H9 (cell line): ENCODE data around the gene TPX2. TPM values are rescaled to one million over a fixed set of nuclear protein-coding genes. Genes with fewer than 3 reads are reported as not detected.
A peak's percentile ranks its signal among the peaks of the same experiment; 100 is the strongest.

Experiments
- DNase-seq: peaks from one replicate; pipeline ENCODE4 v3.0.0-alpha.2; 2017
- H2AFZ ChIP-seq: one replicate; pipeline ENCODE4 v1.6.1; 2013; ENCODE audit warnings: mild to moderate bottlenecking, low read length, control low read depth, moderate library complexity
- H2AK5ac ChIP-seq: 2 replicates; pipeline ENCODE4 v1.6.1; 2013; ENCODE audit warnings: low read length, control low read depth, mixed read lengths; ENCODE audit not compliant: insufficient read length
- H2BK120ac ChIP-seq: one replicate; pipeline ENCODE4 v1.6.1; 2013; ENCODE audit warnings: low read depth, mild to moderate bottlenecking, low read length, control low read depth, inconsistent platforms; ENCODE audit not compliant: poor library complexity, severe bottlenecking
- H2BK12ac ChIP-seq: 2 replicates; pipeline ENCODE4 v1.6.1; 2013; ENCODE audit warnings: low read length, control low read depth, mixed read lengths, low read depth; ENCODE audit not compliant: insufficient read length
- H2BK15ac ChIP-seq: 2 replicates; pipeline ENCODE4 v1.6.1; 2013; ENCODE audit warnings: low read depth, low read length, control low read depth
- H2BK20ac ChIP-seq: one replicate; pipeline ENCODE4 v1.6.1; 2013; ENCODE audit warnings: low read depth, mild to moderate bottlenecking, low read length, control low read depth, inconsistent platforms; ENCODE audit not compliant: poor library complexity, severe bottlenecking
- H2BK5ac ChIP-seq: 2 replicates; pipeline ENCODE4 v1.6.1; 2013; ENCODE audit warnings: low read length, control low read depth, mixed read lengths; ENCODE audit not compliant: insufficient read length
- H3K14ac ChIP-seq: 2 replicates; pipeline ENCODE4 v1.6.1; 2013; ENCODE audit warnings: low read length, control low read depth; ENCODE audit not compliant: insufficient read depth
- H3K18ac ChIP-seq: 2 replicates; pipeline ENCODE4 v1.6.1; 2013; ENCODE audit warnings: low read depth, mild to moderate bottlenecking, mixed read lengths, low read length, control low read depth; ENCODE audit not compliant: insufficient read length
- H3K23ac ChIP-seq: 2 replicates; pipeline ENCODE4 v1.6.1; 2013; ENCODE audit warnings: low read length, control low read depth, mixed read lengths, low read depth; ENCODE audit not compliant: insufficient read length
- H3K23me2 ChIP-seq: 2 replicates; pipeline ENCODE4 v1.6.1; 2013; ENCODE audit warnings: low read depth, mild to moderate bottlenecking, mixed read lengths, low read length, control low read depth; ENCODE audit not compliant: insufficient read length, poor library complexity, severe bottlenecking
- H3K27ac ChIP-seq: 2 replicates; pipeline ENCODE4 v1.5.1; 2013; ENCODE audit warnings: low read length, control low read depth, mixed read lengths, low read depth; ENCODE audit not compliant: insufficient read length
- H3K27me3 ChIP-seq: 2 replicates; pipeline ENCODE4 v1.6.1; 2013; ENCODE audit warnings: low read length, control low read depth, inconsistent platforms; ENCODE audit not compliant: insufficient read depth
- H3K4ac ChIP-seq: 2 replicates; pipeline ENCODE4 v1.6.1; 2013; ENCODE audit warnings: low read depth, mild to moderate bottlenecking, control low read depth, inconsistent platforms, low read length, moderate library complexity
- H3K4me1 ChIP-seq: 2 replicates; pipeline ENCODE4 v1.6.1; 2013; ENCODE audit warnings: low read length, control low read depth, inconsistent platforms; ENCODE audit not compliant: insufficient read depth
- H3K4me2 ChIP-seq: 2 replicates; pipeline ENCODE4 v1.6.1; 2013; ENCODE audit warnings: low read length, control low read depth, mixed read lengths; ENCODE audit not compliant: insufficient read length, insufficient read depth
- H3K56ac ChIP-seq: 2 replicates; pipeline ENCODE4 v1.6.1; 2013; ENCODE audit warnings: low read depth, mild to moderate bottlenecking, mixed read lengths, low read length, control low read depth; ENCODE audit not compliant: insufficient read length
- H3K79me1 ChIP-seq: 2 replicates; pipeline ENCODE4 v1.6.1; 2013; ENCODE audit warnings: low read depth, mild to moderate bottlenecking, moderate library complexity, low read length, control low read depth, inconsistent platforms; ENCODE audit not compliant: insufficient read depth, poor library complexity, severe bottlenecking
- H3K79me2 ChIP-seq: 2 replicates; pipeline ENCODE4 v1.6.1; 2013; ENCODE audit warnings: low read length, control low read depth, inconsistent platforms; ENCODE audit not compliant: insufficient read depth
- H3K9ac ChIP-seq: 2 replicates; pipeline ENCODE4 v1.6.1; 2013; ENCODE audit warnings: low read length, control low read depth, mixed read lengths; ENCODE audit not compliant: insufficient read length; ENCODE audit errors: extremely low read depth
- H3K9me3 ChIP-seq: one replicate; pipeline ENCODE4 v1.6.1; 2013; ENCODE audit warnings: low read depth, low read length, inconsistent platforms; ENCODE audit not compliant: control insufficient read depth
- H3T11ph ChIP-seq: one replicate; pipeline ENCODE4 v1.6.1; 2013; ENCODE audit warnings: mild to moderate bottlenecking, low read length, control low read depth, inconsistent platforms
- H4K20me1 ChIP-seq: one replicate; pipeline ENCODE4 v1.6.1; 2013; ENCODE audit not compliant: control insufficient read depth, insufficient read length, insufficient read depth
- H4K5ac ChIP-seq: 2 replicates; pipeline ENCODE4 v1.6.1; 2013; ENCODE audit warnings: low read depth, mild to moderate bottlenecking, mixed read lengths, low read length, control low read depth; ENCODE audit not compliant: insufficient read length
- H4K8ac ChIP-seq: replicated peaks from 2 replicates; pipeline ENCODE4 v1.6.1; 2013; ENCODE audit warnings: low read length, control low read depth, mixed read lengths, low read depth; ENCODE audit not compliant: insufficient read length
- H4K91ac ChIP-seq: 2 replicates; pipeline ENCODE4 v1.6.1; 2013; ENCODE audit warnings: low read depth, mild to moderate bottlenecking, moderate library complexity, mixed read lengths, low read length, control low read depth; ENCODE audit not compliant: insufficient read length
- H3K27ac Mint-ChIP-seq, 3 experiments: 2 replicates in 2 of 3; 3 replicates in 1 of 3; pipeline ENCODE4 v1.8.0; 2020 to 2021; ENCODE audit warnings: mixed read lengths in 3 of 3, mild to moderate bottlenecking in 1 of 3, moderate library complexity in 1 of 3
- H3K27me3 Mint-ChIP-seq: 2 replicates; pipeline ENCODE4 v1.8.0; 2021; ENCODE audit warnings: low read depth, mild to moderate bottlenecking, moderate library complexity, mixed read lengths
- H3K36me3 Mint-ChIP-seq, 3 experiments: 2 replicates in 2 of 3; 3 replicates in 1 of 3; pipeline ENCODE4 v1.8.0; 2020 to 2021; ENCODE audit warnings: low read depth in 3 of 3, mixed read lengths in 3 of 3; ENCODE audit not compliant: insufficient read depth in 1 of 3
- H3K4me1 Mint-ChIP-seq, 2 experiments: 2 replicates each; pipeline ENCODE4 v1.8.0; 2020; ENCODE audit warnings: mixed read lengths in 2 of 2
- H3K4me3 Mint-ChIP-seq, 2 experiments: 2 replicates in 1 of 2; 3 replicates in 1 of 2; pipeline ENCODE4 v1.8.0; 2020 to 2021; ENCODE audit warnings: mild to moderate bottlenecking in 2 of 2, mixed read lengths in 2 of 2, moderate library complexity in 1 of 2
- H3K9me3 Mint-ChIP-seq, 2 experiments: 2 replicates in 1 of 2; 3 replicates in 1 of 2; pipeline ENCODE4 v1.8.0; 2020; ENCODE audit warnings: mild to moderate bottlenecking in 2 of 2, mixed read lengths in 2 of 2, moderate library complexity in 1 of 2
- CTCF ChIP-seq: fragments of 200-600 bp; sonication (generic); conservative IDR thresholded peaks from 3 replicates; pipeline ENCODE4 v1.8.0; 2021; ENCODE audit warnings: antibody characterized with exemption, mild to moderate bottlenecking
- WGBS: extraction: QIAGEN DNeasy Blood & Tissue Kit; methylation state at CpG from one replicate; pipeline ENCODE4 v1.1.7; 2013; ENCODE audit warnings: missing lambda C conversion rate, low lambda C conversion rate, mixed read lengths; ENCODE audit not compliant: insufficient read length; ENCODE audit errors: extremely low coverage; 5-methylcytosine and 5-hydroxymethylcytosine counted together
- total RNA-seq: library from RNA; stranded (reverse); gene quantifications from 2 replicates; pipeline ENCODE4 v1.2.1, GENCODE V29; 2021

TPX2 gene
- total RNA-seq, 1 experiment from 2014 or later, result 161 TPM

- no peak overlapping the region for H2AK5ac ChIP-seq
- no peak overlapping the region for H2BK15ac ChIP-seq
- H3K18ac ChIP-seq, result no peak overlapping the region
- H2BK12ac ChIP-seq, result no peak overlapping the region
- no peak overlapping the region for H2BK20ac ChIP-seq
- peaks cover 26% of the 10 kb centered on the region for H3K4me1 ChIP-seq
- TF ChIP-seq CTCF, result no peak
- H4K20me1 ChIP-seq, result no peaks in the 10 kb centered on the region
- Mint-ChIP-seq H3K27me3 (no peaks in the 10 kb centered on the region), H3K27ac (peak overlapping the region in 1 of 3 experiments; percentile 65; a peak in 3 of 7 replicates), H3K36me3 (peaks cover 7 to 63% (median 61%) of the 10 kb centered on the region in 3 experiments; a peak in 6 of 7 replicates), H3K4me1 (peaks cover 82 to 89% of the 10 kb centered on the region in 2 experiments), H3K4me3 (no peak overlapping the region), H3K9me3 (no peaks in the 10 kb centered on the region)
- no peak overlapping the region for H4K8ac ChIP-seq
- H3K4me2 ChIP-seq, result no peak overlapping the region
- no CpG with 5 or more reads among the region's 6 CpGs for WGBS
- no peak overlapping the region for H3K4ac ChIP-seq
- no peak overlapping the region for H2AFZ ChIP-seq
- DNase-seq, result no peak
- no peak overlapping the region for H2BK120ac ChIP-seq
- H2BK5ac ChIP-seq, result no peak overlapping the region
- H3K79me1 ChIP-seq, result no peaks in the 10 kb centered on the region
- no peak overlapping the region for H3K56ac ChIP-seq
- no peak overlapping the region for H3T11ph ChIP-seq
- no peak overlapping the region for H4K91ac ChIP-seq
- H3K79me2 ChIP-seq, result peaks cover 7% of the 10 kb centered on the region; the same call in 1 of the 2 replicates
- no peaks in the 10 kb centered on the region for H3K9me3 ChIP-seq
- peaks cover 27% of the 10 kb centered on the region for H3K23me2 ChIP-seq
- no peak overlapping the region for H3K14ac ChIP-seq
- H3K9ac ChIP-seq, result no peak overlapping the region
- no peaks in the 10 kb centered on the region for H3K27me3 ChIP-seq
- H4K5ac ChIP-seq, result no peak overlapping the region
- H3K27ac ChIP-seq, result no peak overlapping the region
- no peak overlapping the region for H3K23ac ChIP-seq
These were observed 21.4 kb upstream of the TPX2 start for GRCh38 chr20:31717478-31718201.
